Measurements from ENCODE around the gene DIPK1A.

DIPK1A gene

DNA sequence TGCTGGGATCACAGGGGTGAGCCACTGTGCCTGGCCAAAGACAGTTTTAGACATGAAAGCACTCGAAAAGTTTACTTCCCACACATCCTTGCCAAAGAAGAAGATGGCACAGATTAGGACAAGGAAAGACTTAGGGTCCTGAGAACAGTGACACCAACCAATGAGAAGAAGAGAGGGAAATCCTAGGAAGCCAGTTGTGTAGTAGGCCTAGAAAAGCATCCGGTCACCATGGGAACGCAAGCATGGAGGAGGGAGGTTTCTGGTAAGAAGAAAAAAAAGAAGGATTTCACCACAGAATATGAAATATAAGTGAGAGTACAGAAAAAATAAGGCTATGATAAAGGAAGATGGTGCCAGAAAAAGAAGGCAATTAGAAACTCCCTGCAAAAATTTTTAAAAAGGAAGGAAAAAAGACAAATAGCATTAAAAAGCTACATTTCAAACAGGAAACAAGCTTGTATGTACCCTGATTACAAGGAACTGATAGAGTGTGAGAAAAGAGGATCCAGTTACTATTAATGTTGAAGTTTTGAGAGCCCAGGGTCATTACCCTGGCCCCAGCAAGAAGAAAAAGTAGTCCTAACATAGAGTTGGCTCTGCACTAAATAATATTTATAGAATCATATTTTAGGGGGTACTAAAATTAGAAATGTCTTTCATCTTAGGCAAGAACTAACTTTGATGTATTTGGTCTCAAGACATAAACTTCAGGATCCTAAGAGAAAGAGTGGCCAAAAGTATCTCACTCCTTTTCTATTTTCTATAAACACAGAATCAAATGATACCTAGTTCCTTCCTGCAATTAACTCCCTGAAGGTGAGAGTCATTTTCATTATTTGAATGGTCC, 16.1 kb downstream of the DIPK1A start:
- H3K27me3 ChIP-seq (ENCODE audit: control insufficient read depth, insufficient read depth, low read length), result no peaks in the 10 kb centered on the region
- H3K9ac ChIP-seq (ENCODE audit: low read length), result no peak overlapping the region
- no peaks in the 10 kb centered on the region for H3K4me1 ChIP-seq (ENCODE audit: control insufficient read depth, low read depth, low read length)
- H3K36me3 ChIP-seq (ENCODE audit: control insufficient read depth, low read depth, low read length), result no peaks in the 10 kb centered on the region
- H3K4me3 ChIP-seq (ENCODE audit: low read length), result no peak overlapping the region
- no peak overlapping the region for H3K27ac ChIP-seq (ENCODE audit: low read length)
- H3K9me3 ChIP-seq (ENCODE audit: control insufficient read depth, low read depth, low read length), result no peaks in the 10 kb centered on the region

DNA sequence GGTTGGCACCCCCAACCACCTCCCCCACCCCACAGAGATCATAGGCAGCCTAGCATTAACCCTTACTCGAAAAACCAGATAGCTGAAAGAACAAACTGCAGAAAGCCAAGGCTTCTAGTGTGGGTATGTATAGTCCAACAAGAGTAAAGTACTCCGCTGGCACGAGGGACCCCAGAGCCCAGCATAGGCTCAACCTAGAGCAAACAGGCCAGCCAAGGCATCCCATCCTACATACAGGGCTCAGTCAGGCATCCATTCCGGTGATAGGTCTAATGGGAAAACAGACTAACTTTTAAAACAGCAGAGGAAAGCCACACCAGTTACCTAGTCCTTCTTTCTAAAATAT, 17.8 kb downstream of the DIPK1A start:
- Histone ChIP-seq H3K27me3 (ENCODE audit: control insufficient read depth, insufficient read depth, low read length) (no peaks in the 10 kb centered on the region), H3K9me3 (ENCODE audit: control insufficient read depth, low read depth, low read length) (no peaks in the 10 kb centered on the region), H3K4me3 (ENCODE audit: low read length) (no peak overlapping the region), H3K4me1 (ENCODE audit: control insufficient read depth, low read depth, low read length) (no peaks in the 10 kb centered on the region), H3K9ac (ENCODE audit: low read length) (no peak overlapping the region), H3K36me3 (ENCODE audit: control insufficient read depth, low read depth, low read length) (no peaks in the 10 kb centered on the region), H3K27ac (ENCODE audit: low read length) (no peak overlapping the region)

DNA sequence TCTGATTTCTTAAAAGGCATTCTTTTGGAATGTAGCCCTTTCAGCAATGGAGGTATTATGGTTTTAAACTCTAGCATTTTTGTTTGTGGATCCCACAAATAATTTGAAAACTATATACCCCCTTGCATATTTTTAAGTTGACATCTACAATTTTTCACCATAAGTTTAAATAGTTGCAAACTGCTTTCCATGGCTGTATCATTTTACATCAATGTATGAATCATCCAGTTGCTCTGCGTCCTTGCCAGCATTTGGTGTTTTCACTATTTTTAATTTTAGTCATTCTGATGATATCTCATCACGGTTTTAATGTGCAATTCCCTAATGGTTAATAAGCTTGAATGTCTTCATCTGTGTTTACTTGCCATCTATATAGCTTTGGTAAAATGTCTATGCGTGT, 20.7 kb downstream of the DIPK1A start:
- H3K9me3 ChIP-seq (ENCODE audit: control insufficient read depth, low read depth, low read length), result no peaks in the 10 kb centered on the region
- no peak overlapping the region for H3K4me3 ChIP-seq (ENCODE audit: low read length)
- no peak overlapping the region for H3K27ac ChIP-seq (ENCODE audit: low read length)
- no peaks in the 10 kb centered on the region for H3K36me3 ChIP-seq (ENCODE audit: control insufficient read depth, low read depth, low read length)
- H3K27me3 ChIP-seq (ENCODE audit: control insufficient read depth, insufficient read depth, low read length), result no peaks in the 10 kb centered on the region
- H3K9ac ChIP-seq (ENCODE audit: low read length), result no peak overlapping the region
- H3K4me1 ChIP-seq (ENCODE audit: control insufficient read depth, low read depth, low read length), result no peaks in the 10 kb centered on the region

DNA sequence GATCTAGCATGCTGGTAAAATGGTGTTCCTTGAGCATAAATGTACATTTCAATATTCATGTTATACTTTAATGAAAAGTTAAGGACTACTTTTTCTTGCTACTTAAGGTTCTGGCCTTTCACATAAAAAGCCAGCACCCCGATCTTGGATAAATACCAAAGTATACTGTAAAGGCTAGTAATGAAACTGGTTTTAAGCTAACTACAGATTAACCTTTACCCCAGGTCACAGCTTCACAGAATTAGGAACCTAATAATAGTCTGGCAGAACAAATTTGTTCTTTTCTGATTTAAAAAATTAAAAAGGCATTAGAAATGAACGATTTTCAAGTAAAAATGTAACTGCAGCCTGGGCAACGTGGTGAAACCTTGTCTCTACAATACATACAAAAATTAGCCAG, 23.5 kb downstream of the DIPK1A start:
- no peaks in the 10 kb centered on the region for H3K36me3 ChIP-seq (ENCODE audit: control insufficient read depth, low read depth, low read length)
- no peaks in the 10 kb centered on the region for H3K27me3 ChIP-seq (ENCODE audit: control insufficient read depth, insufficient read depth, low read length)
- no peak overlapping the region for H3K9ac ChIP-seq (ENCODE audit: low read length)
- no peak overlapping the region for H3K4me3 ChIP-seq (ENCODE audit: low read length)
- no peak overlapping the region for H3K27ac ChIP-seq (ENCODE audit: low read length)
- no peaks in the 10 kb centered on the region for H3K9me3 ChIP-seq (ENCODE audit: control insufficient read depth, low read depth, low read length)
- H3K4me1 ChIP-seq (ENCODE audit: control insufficient read depth, low read depth, low read length), result no peaks in the 10 kb centered on the region

DNA sequence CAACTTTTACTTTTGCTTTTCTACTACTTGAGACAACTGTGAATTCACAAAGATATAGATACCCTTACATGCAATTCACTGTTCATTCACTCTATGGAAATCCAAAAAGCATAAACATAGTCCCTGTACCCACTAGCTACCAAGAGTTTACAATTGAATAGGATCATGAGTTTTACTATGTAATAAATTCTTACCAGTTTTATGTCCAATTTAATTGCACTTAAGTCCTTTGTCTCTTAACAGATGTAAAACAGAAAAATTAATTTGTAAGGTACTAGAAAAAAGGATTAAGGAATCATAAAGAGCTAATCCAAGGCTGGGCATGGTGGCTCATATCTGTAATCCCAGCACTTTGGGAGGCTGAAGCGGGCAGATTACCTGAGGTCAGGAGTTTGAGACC, 24.4 kb downstream of the DIPK1A start:
- Histone ChIP-seq H3K36me3 (ENCODE audit: control insufficient read depth, low read depth, low read length) (no peaks in the 10 kb centered on the region), H3K27ac (ENCODE audit: low read length) (no peak overlapping the region), H3K9me3 (ENCODE audit: control insufficient read depth, low read depth, low read length) (no peaks in the 10 kb centered on the region), H3K27me3 (ENCODE audit: control insufficient read depth, insufficient read depth, low read length) (no peaks in the 10 kb centered on the region), H3K9ac (ENCODE audit: low read length) (no peak overlapping the region), H3K4me1 (ENCODE audit: control insufficient read depth, low read depth, low read length) (no peaks in the 10 kb centered on the region), H3K4me3 (ENCODE audit: low read length) (no peak overlapping the region)

DNA sequence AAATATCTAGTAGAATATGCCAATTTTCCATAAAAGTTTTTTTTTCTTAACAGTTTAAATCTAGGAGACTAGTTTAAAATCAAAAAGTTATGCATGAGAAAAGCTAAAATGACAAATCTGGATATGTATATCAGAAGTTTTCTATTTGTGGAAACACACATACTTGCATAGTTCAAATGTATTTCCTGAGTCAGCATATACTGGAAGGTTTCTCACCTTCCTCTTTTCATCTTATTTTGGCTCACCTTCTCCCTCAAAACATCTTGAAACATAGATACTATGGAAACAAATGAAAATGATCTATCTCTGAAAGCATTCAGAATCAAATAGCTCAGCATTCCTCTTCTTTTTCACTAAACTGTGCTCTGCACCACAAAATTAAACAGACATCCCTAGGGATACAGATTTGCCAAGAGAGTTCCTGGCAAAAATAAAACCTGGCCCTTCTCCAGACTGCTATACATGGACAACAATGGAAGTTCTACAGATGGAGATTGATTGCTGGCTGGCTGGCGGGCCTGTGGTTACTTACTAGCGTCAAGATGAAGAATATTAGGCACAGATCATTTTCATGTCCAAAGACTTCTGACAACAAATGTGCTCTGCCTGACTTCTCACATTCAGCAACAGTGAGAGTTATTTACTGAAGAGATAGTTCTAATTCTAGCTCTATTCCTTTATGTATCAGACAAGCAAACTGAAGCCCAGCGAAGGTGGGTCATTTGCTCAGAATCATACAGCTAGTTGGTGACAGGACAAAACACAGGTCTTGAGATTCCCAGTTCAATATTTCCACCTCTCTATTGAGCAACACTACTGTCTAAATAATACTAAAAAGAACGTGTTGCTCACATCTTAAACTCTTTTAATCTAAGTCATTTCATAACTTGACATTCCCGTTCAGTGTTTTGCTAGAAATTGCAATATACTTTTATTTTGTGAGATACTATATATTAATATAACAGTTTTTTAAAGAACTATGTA, 26.6 kb downstream of the DIPK1A start:
- Histone ChIP-seq H3K9me3 (ENCODE audit: control insufficient read depth, low read depth, low read length) (no peaks in the 10 kb centered on the region), H3K27ac (ENCODE audit: low read length) (no peak overlapping the region), H3K4me1 (ENCODE audit: control insufficient read depth, low read depth, low read length) (no peaks in the 10 kb centered on the region), H3K9ac (ENCODE audit: low read length) (no peak overlapping the region), H3K36me3 (ENCODE audit: control insufficient read depth, low read depth, low read length) (no peaks in the 10 kb centered on the region), H3K4me3 (ENCODE audit: low read length) (no peak overlapping the region), H3K27me3 (ENCODE audit: control insufficient read depth, insufficient read depth, low read length) (no peaks in the 10 kb centered on the region)

DNA sequence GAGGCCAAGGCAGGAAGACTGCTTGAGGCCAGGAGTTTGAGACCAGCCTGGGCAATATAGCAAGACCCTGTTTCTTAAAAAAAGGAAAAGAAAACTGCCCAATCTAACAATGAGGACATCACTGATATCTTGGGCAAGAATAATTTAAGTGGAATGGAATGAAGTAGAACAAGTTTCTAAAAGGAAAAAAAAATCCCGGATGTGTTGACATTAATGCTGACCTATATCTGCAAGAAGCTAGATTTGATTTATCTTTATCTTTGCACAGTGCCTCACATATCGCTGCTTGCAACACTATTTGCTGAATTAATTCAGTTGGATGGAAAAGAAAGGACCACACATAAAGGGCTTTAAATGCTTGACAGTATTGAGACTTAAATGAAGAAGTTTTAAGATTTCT, 27.8 kb downstream of the DIPK1A start:
- Histone ChIP-seq H3K4me3 (ENCODE audit: low read length) (no peak overlapping the region), H3K27ac (ENCODE audit: low read length) (no peak overlapping the region), H3K27me3 (ENCODE audit: control insufficient read depth, insufficient read depth, low read length) (no peaks in the 10 kb centered on the region)

DNA sequence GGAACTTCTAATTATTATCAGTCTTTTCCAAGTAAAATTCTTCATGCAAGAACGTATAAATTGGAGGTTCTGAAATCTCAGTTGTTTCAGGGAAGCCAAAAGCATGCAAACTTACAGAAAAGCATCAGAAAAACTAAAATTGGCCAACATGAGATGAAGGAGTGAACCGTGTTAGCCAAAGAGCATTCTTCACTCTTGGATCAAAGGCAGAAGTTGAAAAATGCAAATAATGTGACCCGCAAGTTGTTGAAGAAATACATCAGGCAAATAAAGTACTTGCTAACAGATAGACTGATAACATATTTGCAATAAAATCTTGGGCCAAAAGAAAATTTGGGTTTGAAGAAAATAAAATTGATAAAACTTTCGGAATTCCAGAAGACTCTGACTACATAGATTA, 29.6 kb downstream of the DIPK1A start:
- Histone ChIP-seq H3K4me1 (ENCODE audit: control insufficient read depth, low read depth, low read length) (no peaks in the 10 kb centered on the region), H3K9me3 (ENCODE audit: control insufficient read depth, low read depth, low read length) (no peaks in the 10 kb centered on the region), H3K27ac (ENCODE audit: low read length) (no peak overlapping the region), H3K36me3 (ENCODE audit: control insufficient read depth, low read depth, low read length) (no peaks in the 10 kb centered on the region), H3K9ac (ENCODE audit: low read length) (no peak overlapping the region), H3K4me3 (ENCODE audit: low read length) (no peak overlapping the region), H3K27me3 (ENCODE audit: control insufficient read depth, insufficient read depth, low read length) (no peaks in the 10 kb centered on the region)

More for the DNA sequence above, 27.8 kb downstream of the DIPK1A start:
- Histone ChIP-seq H3K4me1 (ENCODE audit: control insufficient read depth, low read depth, low read length) (no peaks in the 10 kb centered on the region), H3K36me3 (ENCODE audit: control insufficient read depth, low read depth, low read length) (no peaks in the 10 kb centered on the region), H3K9me3 (ENCODE audit: control insufficient read depth, low read depth, low read length) (no peaks in the 10 kb centered on the region), H3K9ac (ENCODE audit: low read length) (no peak overlapping the region)

DNA sequence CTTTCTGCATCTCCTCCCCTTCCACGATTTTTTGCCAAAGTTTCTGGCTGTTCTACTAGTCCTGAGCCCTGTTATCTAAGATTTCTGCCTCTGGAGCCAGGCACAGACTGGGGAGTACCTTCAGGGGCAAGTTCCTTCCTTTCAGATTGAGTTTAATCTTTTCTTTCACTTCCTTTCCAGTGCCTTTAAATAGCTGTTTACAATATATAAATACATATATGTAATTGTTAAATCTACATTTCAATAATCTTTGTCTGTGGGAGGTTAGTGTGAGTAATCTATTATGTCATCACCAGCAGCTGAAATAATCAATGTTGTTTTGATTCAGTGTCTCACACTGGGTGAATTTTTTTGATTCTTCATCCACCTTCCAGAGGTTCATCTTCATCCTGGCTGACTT, 31.8 kb downstream of the DIPK1A start:
- Histone ChIP-seq H3K4me1 (ENCODE audit: control insufficient read depth, low read depth, low read length) (no peaks in the 10 kb centered on the region), H3K9ac (ENCODE audit: low read length) (no peak overlapping the region), H3K27ac (ENCODE audit: low read length) (no peak overlapping the region), H3K9me3 (ENCODE audit: control insufficient read depth, low read depth, low read length) (no peaks in the 10 kb centered on the region), H3K27me3 (ENCODE audit: control insufficient read depth, insufficient read depth, low read length) (no peaks in the 10 kb centered on the region), H3K4me3 (ENCODE audit: low read length) (no peak overlapping the region), H3K36me3 (ENCODE audit: control insufficient read depth, low read depth, low read length) (no peaks in the 10 kb centered on the region)

DNA sequence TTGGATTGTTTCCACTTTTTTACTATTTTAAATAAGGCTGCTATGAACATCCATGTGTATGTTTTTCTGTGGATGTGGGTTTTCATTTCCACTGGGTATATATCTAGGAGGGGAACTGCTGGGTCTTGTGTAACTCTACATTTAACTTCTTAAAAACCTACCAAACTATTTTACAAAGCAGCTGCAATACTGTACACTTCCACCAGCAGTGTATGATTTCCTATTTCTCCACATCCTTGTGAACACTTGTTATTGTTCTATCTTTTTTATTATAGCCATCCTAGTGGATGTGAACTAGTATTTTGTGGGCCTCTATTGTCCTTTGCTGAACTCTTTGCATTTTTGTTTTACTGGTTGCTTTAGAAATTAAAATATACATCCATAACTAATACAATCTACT, 33.4 kb downstream of the DIPK1A start:
- Histone ChIP-seq H3K27me3 (ENCODE audit: control insufficient read depth, insufficient read depth, low read length) (no peaks in the 10 kb centered on the region), H3K4me1 (ENCODE audit: control insufficient read depth, low read depth, low read length) (no peaks in the 10 kb centered on the region), H3K9ac (ENCODE audit: low read length) (no peak overlapping the region), H3K9me3 (ENCODE audit: control insufficient read depth, low read depth, low read length) (no peaks in the 10 kb centered on the region), H3K27ac (ENCODE audit: low read length) (no peak overlapping the region), H3K36me3 (ENCODE audit: control insufficient read depth, low read depth, low read length) (no peaks in the 10 kb centered on the region), H3K4me3 (ENCODE audit: low read length) (no peak overlapping the region)

DNA sequence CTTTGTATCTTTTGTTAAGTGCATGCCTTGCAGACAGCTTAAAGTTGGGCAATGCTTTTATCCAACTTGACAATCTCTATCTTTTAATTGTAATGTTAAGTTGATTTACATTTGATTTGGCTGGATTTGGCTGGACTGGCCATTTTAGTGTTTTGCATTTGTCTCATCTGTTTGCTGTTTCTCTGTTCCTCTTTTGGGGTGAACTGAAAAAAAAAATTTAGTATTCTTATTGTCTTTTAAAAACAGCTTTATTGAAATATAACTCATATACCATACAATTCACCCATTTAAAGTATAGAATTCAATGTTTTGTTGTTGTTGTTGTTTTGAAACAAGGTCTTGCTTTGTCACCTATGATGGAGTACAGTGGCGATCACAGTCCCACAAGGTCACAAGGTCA, 34.4 kb downstream of the DIPK1A start:
- H3K4me3 ChIP-seq (ENCODE audit: low read length), result no peak overlapping the region
- H3K27ac ChIP-seq (ENCODE audit: low read length), result no peak overlapping the region
- H3K4me1 ChIP-seq (ENCODE audit: control insufficient read depth, low read depth, low read length), result no peaks in the 10 kb centered on the region
- no peaks in the 10 kb centered on the region for H3K27me3 ChIP-seq (ENCODE audit: control insufficient read depth, insufficient read depth, low read length)
- H3K9me3 ChIP-seq (ENCODE audit: control insufficient read depth, low read depth, low read length), result no peaks in the 10 kb centered on the region
- no peaks in the 10 kb centered on the region for H3K36me3 ChIP-seq (ENCODE audit: control insufficient read depth, low read depth, low read length)
- H3K9ac ChIP-seq (ENCODE audit: low read length), result no peak overlapping the region
